H1 (cell line): ENCODE measurements around the gene LMX1A. TPM values are rescaled to one million over a fixed set of nuclear protein-coding genes. Genes with fewer than 3 reads are reported as not detected.

Source experiments
- CTCF ChIA-PET: fragments of 300-600 bp; sonication (Branson Sonifier 250); formaldehyde crosslinking; loops from one replicate; lab custom pipeline; 2021; ENCODE audit not compliant: partially characterized antibody; lab: Charles Lee
- POLR2A ChIA-PET: fragments of 300-600 bp; sonication (Branson Sonifier 250); formaldehyde crosslinking; loops from one replicate; lab custom pipeline; 2021; ENCODE audit warnings: inconsistent platforms; ENCODE audit not compliant: partially characterized antibody; lab: Charles Lee
- DNase-seq, 2 experiments: peaks; one replicate each; pipeline versions ENCODE4 v3.0.0 to v3.0.0-alpha.2; 2010 to 2022; ENCODE audit warnings: low spot score in 2 of 2, low read depth in 1 of 2, mixed read lengths in 1 of 2
- FAIRE-seq: peaks from 2 replicates; lab custom pipeline; 2011; peaks lifted over from hg19 to GRCh38; lab: Jason Lieb, UNC
- H2AFZ ChIP-seq: 2 replicates; pipeline ENCODE4 v1.8.1; 2012; ENCODE audit warnings: low read length, inconsistent platforms
- H2AK5ac ChIP-seq: 2 replicates; pipeline ENCODE4 v1.6.1; 2013; ENCODE audit warnings: low read depth, low read length
- H2BK120ac ChIP-seq: replicated peaks from 2 replicates; pipeline ENCODE3; 2013; ENCODE audit warnings: low read depth, low read length, inconsistent platforms
- H2BK12ac ChIP-seq: 2 replicates; pipeline ENCODE4 v1.6.1; 2013; ENCODE audit warnings: low read depth, low read length
- H2BK15ac ChIP-seq: 2 replicates; pipeline ENCODE4 v1.6.1; 2013; ENCODE audit warnings: low read length
- H2BK20ac ChIP-seq: 2 replicates; pipeline ENCODE4 v1.6.1; 2013; ENCODE audit warnings: low read length
- H2BK5ac ChIP-seq: 2 replicates; pipeline ENCODE4 v1.6.1; 2013; ENCODE audit warnings: low read depth, low read length
- H3K14ac ChIP-seq: 2 replicates; pipeline ENCODE4 v1.6.1; 2013; ENCODE audit warnings: inconsistent platforms; ENCODE audit not compliant: insufficient read length
- H3K18ac ChIP-seq: 2 replicates; pipeline ENCODE4 v1.6.1; 2013; ENCODE audit warnings: low read length; ENCODE audit errors: extremely low read depth
- H3K23ac ChIP-seq: 2 replicates; pipeline ENCODE4 v1.6.1; 2013; ENCODE audit warnings: inconsistent platforms; ENCODE audit not compliant: insufficient read length
- H3K23me2 ChIP-seq: 2 replicates; pipeline ENCODE4 v1.6.1; 2013; ENCODE audit warnings: low read depth, low read length
- H3K27ac ChIP-seq: 2 replicates; pipeline ENCODE4 v1.6.1; 2011; ENCODE audit warnings: low read depth, low read length, inconsistent platforms
- H3K27me3 ChIP-seq, 4 experiments: replicated peaks in 1 of 4; 1 replicate in 1 of 4; 2 replicates in 3 of 4; pipeline versions ENCODE4 v1.6.1 to v1.8.1; 2011 to 2013; ENCODE audit warnings: low read length in 3 of 4, mild to moderate bottlenecking in 3 of 4, inconsistent platforms in 2 of 4, mixed read lengths in 2 of 4, moderate library complexity in 1 of 4; ENCODE audit not compliant: control insufficient read depth in 3 of 4, insufficient read depth in 3 of 4; ENCODE audit errors: extremely low read depth in 1 of 4
- H3K36me3 ChIP-seq, 4 experiments: 2 replicates each; pipeline versions ENCODE4 v1.6.1 to v1.8.1; 2011 to 2013; ENCODE audit warnings: mild to moderate bottlenecking in 4 of 4, low read length in 3 of 4, moderate library complexity in 2 of 4, control low read depth in 1 of 4, inconsistent platforms in 1 of 4; ENCODE audit not compliant: insufficient read depth in 4 of 4, control insufficient read depth in 2 of 4
- H3K4ac ChIP-seq: replicated peaks from 2 replicates; pipeline ENCODE3; 2013; ENCODE audit warnings: low read length, low read depth, mixed read lengths, inconsistent platforms; ENCODE audit not compliant: insufficient read length
- H3K4me1 ChIP-seq, 4 experiments: replicated peaks in 1 of 4; 1 replicate in 1 of 4; 2 replicates in 3 of 4; pipeline versions ENCODE4 v1.6.1 to v1.8.1; 2011 to 2013; ENCODE audit warnings: low read length in 3 of 4, inconsistent platforms in 2 of 4, mixed read lengths in 1 of 4; ENCODE audit not compliant: insufficient read depth in 4 of 4, control insufficient read depth in 3 of 4
- H3K4me2 ChIP-seq, 2 experiments: 2 replicates each; pipeline versions ENCODE4 v1.6.1 to v1.8.1; 2011 to 2013; ENCODE audit warnings: low read depth in 2 of 2, low read length in 2 of 2, control low read depth in 1 of 2, inconsistent platforms in 1 of 2, mild to moderate bottlenecking in 1 of 2; ENCODE audit not compliant: insufficient read depth in 1 of 2
- H3K4me3 ChIP-seq, 4 experiments: fragments of 200-600, 300-600 bp in 1 of 4; sonication (generic), shearing (Covaris generic), sonication (Bioruptor Twin) in 1 of 4; 2 replicates each; pipeline versions ENCODE4 v1.5.1 to v1.8.1; 2011 to 2016; ENCODE audit warnings: low read length in 4 of 4, low read depth in 3 of 4, control low read depth in 2 of 4, inconsistent platforms in 2 of 4, mild to moderate bottlenecking in 2 of 4, mixed read lengths in 1 of 4, moderate library complexity in 1 of 4; ENCODE audit not compliant: insufficient read depth in 2 of 4; ENCODE audit errors: extremely low read depth in 1 of 4
- H3K56ac ChIP-seq: replicated peaks from 2 replicates; pipeline ENCODE3; 2013; ENCODE audit warnings: low read depth, mild to moderate bottlenecking, mixed read lengths, low read length, inconsistent platforms; ENCODE audit not compliant: insufficient read length
- H3K79me1 ChIP-seq: 2 replicates; pipeline ENCODE4 v1.6.1; 2013; ENCODE audit warnings: low read depth, low read length, control low read depth
- H3K79me2 ChIP-seq, 2 experiments: 2 replicates each; pipeline versions ENCODE4 v1.6.1 to v1.8.1; 2012 to 2013; ENCODE audit warnings: low read length in 2 of 2, mild to moderate bottlenecking in 2 of 2, inconsistent platforms in 1 of 2; ENCODE audit not compliant: insufficient read depth in 2 of 2, control insufficient read depth in 1 of 2
- H3K9ac ChIP-seq, 4 experiments: replicated peaks in 1 of 4; 1 replicate in 1 of 4; 2 replicates in 3 of 4; pipeline versions ENCODE4 v1.6.1 to v1.8.1; 2011 to 2013; ENCODE audit warnings: low read depth in 3 of 4, low read length in 3 of 4, control low read depth in 2 of 4, mild to moderate bottlenecking in 2 of 4, moderate library complexity in 2 of 4, inconsistent platforms in 1 of 4; ENCODE audit errors: extremely low read depth in 1 of 4
- H3K9me3 ChIP-seq, 2 experiments: 2 replicates each; pipeline versions ENCODE4 v1.6.1 to v1.8.1; 2012 to 2013; ENCODE audit warnings: mild to moderate bottlenecking in 2 of 2, moderate library complexity in 2 of 2, control low read depth in 1 of 2, inconsistent platforms in 1 of 2, low read depth in 1 of 2, low read length in 1 of 2, mixed read lengths in 1 of 2; ENCODE audit not compliant: insufficient read depth in 2 of 2
- H4K20me1 ChIP-seq, 2 experiments: replicated peaks in 1 of 2; 2 replicates each; pipeline versions ENCODE3 to v1.8.1; 2011 to 2013; ENCODE audit warnings: inconsistent platforms in 2 of 2, low read length in 2 of 2, mild to moderate bottlenecking in 1 of 2; ENCODE audit not compliant: insufficient read depth in 2 of 2, control insufficient read depth in 1 of 2
- H4K5ac ChIP-seq: 2 replicates; pipeline ENCODE4 v1.6.1; 2013; ENCODE audit warnings: low read length, low read depth, mixed read lengths, inconsistent platforms; ENCODE audit not compliant: insufficient read length
- H4K8ac ChIP-seq: 2 replicates; pipeline ENCODE4 v1.8.0; 2013; ENCODE audit warnings: mild to moderate bottlenecking, moderate library complexity, low read length, inconsistent platforms; ENCODE audit not compliant: insufficient read depth; ENCODE audit errors: extremely low read depth
- H4K91ac ChIP-seq: replicated peaks from 2 replicates; pipeline ENCODE3; 2013; ENCODE audit warnings: low read length, mixed read lengths, inconsistent platforms; ENCODE audit not compliant: insufficient read length
- CHD2 ChIP-seq: IDR thresholded peaks from 2 replicates; pipeline ENCODE4 v1.6.1; 2012; ENCODE audit warnings: low read length, improper control_type of control experiment
- HDAC6 ChIP-seq: IDR thresholded peaks from one replicate; pipeline ENCODE4 v1.7.1; 2012; ENCODE audit warnings: low read depth, mild to moderate bottlenecking, inconsistent platforms, low read length, moderate library complexity
- KDM1A ChIP-seq: fragments of 200-600, 300-600 bp; sonication (generic); IDR thresholded peaks from 2 replicates; pipeline ENCODE4 v1.7.1; 2016; ENCODE audit warnings: mild to moderate bottlenecking, low read length, borderline replicate concordance
- KDM5A ChIP-seq: fragments of 200-600 bp; IDR thresholded peaks from 2 replicates; pipeline ENCODE4 v1.7.1; 2012; ENCODE audit warnings: mild to moderate bottlenecking, low read length, inconsistent platforms, mixed read lengths
- NANOG ChIP-seq: IDR thresholded peaks from 2 replicates; pipeline ENCODE4 v1.6.1; 2011; ENCODE audit warnings: low read length, low read depth, mild to moderate bottlenecking, inconsistent platforms; ENCODE audit not compliant: insufficient read depth, poor library complexity, severe bottlenecking
- POLR2A ChIP-seq, 2 experiments: IDR thresholded peaks; 1 replicate in 1 of 2; 2 replicates in 1 of 2; pipeline ENCODE4 v1.6.1; 2011; ENCODE audit warnings: low read depth in 2 of 2, low read length in 2 of 2, mild to moderate bottlenecking in 2 of 2; ENCODE audit errors: control extremely low read depth in 1 of 2
- POLR2AphosphoS5 ChIP-seq: IDR thresholded peaks from 2 replicates; pipeline ENCODE4 v1.6.1; 2011; ENCODE audit warnings: low read depth, low read length
- RXRA ChIP-seq: IDR thresholded peaks from 2 replicates; pipeline ENCODE4 v1.6.1; 2011; ENCODE audit warnings: low read depth, mild to moderate bottlenecking, low read length, moderate library complexity; ENCODE audit not compliant: insufficient read depth
- SIN3A ChIP-seq, 2 experiments: IDR thresholded peaks in 1 of 2; conservative IDR thresholded peaks in 1 of 2; 2 replicates each; pipeline ENCODE4 v1.6.1; 2011 to 2012; ENCODE audit warnings: low read length in 2 of 2, improper control_type of control experiment in 1 of 2, low read depth in 1 of 2, mild to moderate bottlenecking in 1 of 2
- SUZ12 ChIP-seq: fragments of 200-600 bp; sonication (generic); IDR thresholded peaks from 2 replicates; pipeline ENCODE4 v1.6.1; 2012; ENCODE audit warnings: mild to moderate bottlenecking, inconsistent platforms, low read length, moderate library complexity, mixed read lengths
- TAF1 ChIP-seq: IDR thresholded peaks from 2 replicates; pipeline ENCODE4 v1.6.1; 2011; ENCODE audit warnings: mild to moderate bottlenecking, low read depth, low read length
- TAF7 ChIP-seq: optimal IDR thresholded peaks from 2 replicates; pipeline ENCODE3; 2011; ENCODE audit warnings: low read depth, mild to moderate bottlenecking, inconsistent platforms, low read length, moderate library complexity, borderline replicate concordance
- TCF12 ChIP-seq: IDR thresholded peaks from 2 replicates; pipeline ENCODE4 v1.6.1; 2011; ENCODE audit warnings: low read depth, mild to moderate bottlenecking, low read length
- WGBS, 2 experiments: shearing (Covaris generic) in 1 of 2; methylation state at CpG; one replicate each; pipeline versions ENCODE4 v1.1.6 to v1.1.7; 2013 to 2015; ENCODE audit warnings: low lambda C conversion rate in 2 of 2, mixed read lengths in 2 of 2, inconsistent platforms in 1 of 2, low coverage in 1 of 2, missing lambda C conversion rate in 1 of 2; ENCODE audit not compliant: insufficient replicate concordance in 2 of 2, insufficient coverage in 1 of 2, insufficient read length in 1 of 2; ENCODE audit errors: extremely low coverage in 1 of 2, missing lambda C conversion rate in 1 of 2; 5-methylcytosine and 5-hydroxymethylcytosine counted together
- polyA plus RNA-seq, 7 experiments: library from polyadenylated mRNA; depleted of rRNA in 3 of 7; stranded (reverse) in 5 of 7; unstranded in 2 of 7; fragments of >200 nt in 5 of 7; fragments of 200-250 nt in 2 of 7; gene quantifications; 1 replicate in 5 of 7; 2 replicates in 1 of 7; 4 replicates in 1 of 7; pipeline versions ENCODE4 v1.2.1 to v1.2.3, GENCODE V29; 2011 to 2013; ENCODE audit warnings: missing spikeins in 2 of 7, mixed read lengths in 2 of 7
- total RNA-seq: library from RNA; stranded (reverse); fragmentation: NEBNext Ultra II Directional; extraction: Animal tissue kit (Norgen Biotek cat#: 25700); gene quantifications from 2 replicates; pipeline ENCODE4 v1.2.1, GENCODE V29; 2021
- TF ChIP-seq, protein P1 (sequence below): IDR thresholded peaks from 2 replicates; pipeline ENCODE4 v1.6.1; 2012; ENCODE audit warnings: inconsistent platforms

LMX1A gene
- total and polyA plus RNA-seq, 2 of the 8 experiments (the other 6 are each of a cell fraction or from before 2014, with no cell fraction given) = not detected

DNA sequence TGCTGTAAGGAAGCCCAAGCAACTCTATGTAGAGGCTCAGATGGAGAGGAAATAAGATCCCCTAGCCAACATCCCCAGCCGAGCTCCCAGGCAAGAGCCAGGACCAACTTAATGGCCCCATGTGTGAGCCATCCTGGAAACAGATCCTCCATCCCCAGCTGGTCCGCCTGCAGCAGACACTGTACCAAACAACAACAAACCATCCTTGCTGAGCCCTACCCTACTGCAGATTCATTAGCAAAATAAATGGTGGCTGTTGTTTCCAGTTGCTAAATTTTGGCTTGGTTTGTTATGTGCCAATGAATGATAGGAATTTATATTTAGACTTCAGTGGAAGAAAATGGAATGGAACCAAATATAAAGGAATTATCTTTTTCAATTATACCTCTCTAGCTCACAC, 43.9 kb downstream of the LMX1A start:
- Histone ChIP-seq H3K9me3 (peaks cover 3 to 5% of the 10 kb centered on the region in 2 experiments; a peak in 2 of 4 replicates), H2BK20ac (no peak overlapping the region), H3K4me1 (peaks cover 0 to 3% (median 0%) of the 10 kb centered on the region in 4 experiments; a peak in 1 of 7 replicates), H3K4me2 (no peak overlapping the region), H4K20me1 (no peaks in the 10 kb centered on the region), H3K4ac (no peak overlapping the region), H2BK120ac (no peak overlapping the region), H3K27me3 (no peaks in the 10 kb centered on the region; a peak in 1 of 7 replicates), H3K79me2 (no peaks in the 10 kb centered on the region), H3K56ac (no peak overlapping the region), H3K9ac (no peak overlapping the region), H2BK5ac (no peak overlapping the region), H3K36me3 (no peaks in the 10 kb centered on the region; a peak in 1 of 8 replicates), H4K8ac (no peak overlapping the region), H3K14ac (no peak overlapping the region), H3K27ac (no peak overlapping the region), H3K79me1 (no peaks in the 10 kb centered on the region), H4K5ac (no peak overlapping the region), H2AK5ac (no peak overlapping the region), H3K4me3 (no peak overlapping the region), H2BK12ac (no peak overlapping the region), H3K23ac (no peak overlapping the region), H3K18ac (no peak overlapping the region), H2BK15ac (no peak overlapping the region), H3K23me2 (no peaks in the 10 kb centered on the region), H4K91ac (no peak overlapping the region), H2AFZ (no peak overlapping the region)
- FAIRE-seq (no peak), DNase-seq (no peak)
- POLR2A ChIA-PET = no interaction called here
- CTCF ChIA-PET = interaction anchor here (1.0 to 2.5 kb wide), 8 partner anchors 19 to 167 kb away, joined by 3 to 12 read pairs (median 6); no protein-coding TSS in a partner anchor
- WGBS, 2 experiments = 97% methylated on average over 2 of the region's 2 CpGs; no CpG with 5 or more reads in 1 of the 2 experiments
- TF ChIP-seq SUZ12 (no peak), TCF12 (no peak), TAF1 (no peak), KDM1A (no peak), NANOG (no peak), TAF7 (no peak), POLR2AphosphoS5 (no peak), RXRA (no peak), HDAC6 (no peak), CHD2 (no peak), SIN3A (conservative IDR thresholded peaks at IDR 0.05 in 1 of 2, IDR thresholded peaks at IDR 0.05 in 1 of 2; ENCODE audit: low read depth in 1 of 2, low read length in 2 of 2) (no peak), KDM5A (no peak), POLR2A (IDR thresholded peaks at IDR 0.05; ENCODE audit: control extremely low read depth in 1 of 2, low read depth in 2 of 2, low read length in 2 of 2) (no peak)
- TF ChIP-seq, protein P1, sequence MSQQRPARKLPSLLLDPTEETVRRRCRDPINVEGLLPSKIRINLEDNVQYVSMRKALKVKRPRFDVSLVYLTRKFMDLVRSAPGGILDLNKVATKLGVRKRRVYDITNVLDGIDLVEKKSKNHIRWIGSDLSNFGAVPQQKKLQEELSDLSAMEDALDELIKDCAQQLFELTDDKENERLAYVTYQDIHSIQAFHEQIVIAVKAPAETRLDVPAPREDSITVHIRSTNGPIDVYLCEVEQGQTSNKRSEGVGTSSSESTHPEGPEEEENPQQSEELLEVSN = no peak
